Measurements from ENCODE around the gene NEXN.
"Not testable (repeated sequence)": the region's sequence is repeated elsewhere in the genome, so short reads cannot be mapped to it uniquely, and the experiment has no call there.

The NEXN gene

GRCh38 chr1:77972080-77972479 lies 83.7 kb downstream of the NEXN start:
- no peak for DNase-seq

GRCh38 chr1:77975386-77975785 lies 87.0 kb downstream of the NEXN start:
- DNase-seq: no peak

- DNase-seq: no peak
Measured at GRCh38 chr1:77975907-77976306, 87.5 kb downstream of the NEXN start.

GRCh38 chr1:77976433-77977076 lies 88.1 kb downstream of the NEXN start:
- no peak for DNase-seq

- no peak for DNase-seq
Measured at GRCh38 chr1:77977989-77978292, 89.5 kb downstream of the NEXN start.

GRCh38 chr1:77978293-77978968 lies 90.0 kb downstream of the NEXN start:
- peak; percentile 77 for DNase-seq

GRCh38 chr1:77978969-77979876 lies 90.8 kb downstream of the NEXN start, which contains the start of gene FUBP1:
Gene FUBP1 (minus strand): TSS chr1:77979072. CDS start chr1:77979004, 68 bp downstream.
- peak; percentile 92 for DNase-seq

GRCh38 chr1:77983352-77983996 lies 95.0 kb downstream of the NEXN start:
- not testable (repeated sequence) for DNase-seq

GRCh38 chr1:77983997-77984355 lies 95.6 kb downstream of the NEXN start:
- no peak for DNase-seq

- DNase-seq: no peak
Measured at GRCh38 chr1:77984629-77985028, 96.2 kb downstream of the NEXN start.

- no peak for DNase-seq
Measured at GRCh38 chr1:77986810-77987209, 98.4 kb downstream of the NEXN start.

- DNase-seq: no peak
Measured at GRCh38 chr1:77987919-77988318, 99.5 kb downstream of the NEXN start.

- DNase-seq: no peak
Measured at GRCh38 chr1:77989744-77990143, 101.3 kb downstream of the NEXN start.

GRCh38 chr1:77990629-77991204 lies 102.3 kb downstream of the NEXN start:
- DNase-seq: no peak

- no peak for DNase-seq
Measured at GRCh38 chr1:77991638-77992037, 103.2 kb downstream of the NEXN start.
